Measurements from ENCODE around the gene FRMD4A. TPM values are rescaled to one million over a fixed set of nuclear protein-coding genes. Genes with fewer than 3 reads are reported as not detected.
"Not testable (repeated sequence)": the region's sequence is repeated elsewhere in the genome, so short reads cannot be mapped to it uniquely, and the experiment has no call there.

FRMD4A gene
- total RNA-seq, 4 donors from 2014 or later, result 13.7 to 27.2 (median 19.6) TPM

DNA sequence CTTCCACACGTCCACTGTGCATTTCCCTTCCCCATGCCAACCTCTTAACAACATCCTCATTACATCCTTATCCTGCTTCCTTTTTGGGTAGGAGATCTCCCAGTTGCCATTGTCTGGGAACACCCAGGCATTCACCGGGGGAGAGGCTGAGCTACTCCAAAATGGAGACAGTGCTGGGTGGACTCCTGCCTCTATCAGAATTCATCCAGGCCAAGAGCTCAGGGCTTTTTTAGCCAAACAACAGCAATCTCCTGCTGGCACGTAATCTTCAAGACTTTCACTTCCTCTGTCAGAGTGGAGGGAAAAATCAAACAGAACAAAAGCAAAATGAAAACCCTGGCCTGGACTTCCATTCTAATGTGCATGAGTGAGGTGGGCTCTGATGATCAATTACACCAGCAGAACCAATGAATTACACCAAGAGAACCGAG, 499.0 kb downstream of the FRMD4A start:
- peak; percentile 30 for ATAC-seq
- H3K4me3 ChIP-seq, result no peak overlapping the region
- no peak for TF ChIP-seq POLR2A (IDR thresholded peaks at IDR 0.05)
- no peak for TF ChIP-seq POLR2AphosphoS5 (IDR thresholded peaks at IDR 0.05)
- no peak for TF ChIP-seq EP300 (IDR thresholded peaks at IDR 0.05)
- TF ChIP-seq, protein P1, sequence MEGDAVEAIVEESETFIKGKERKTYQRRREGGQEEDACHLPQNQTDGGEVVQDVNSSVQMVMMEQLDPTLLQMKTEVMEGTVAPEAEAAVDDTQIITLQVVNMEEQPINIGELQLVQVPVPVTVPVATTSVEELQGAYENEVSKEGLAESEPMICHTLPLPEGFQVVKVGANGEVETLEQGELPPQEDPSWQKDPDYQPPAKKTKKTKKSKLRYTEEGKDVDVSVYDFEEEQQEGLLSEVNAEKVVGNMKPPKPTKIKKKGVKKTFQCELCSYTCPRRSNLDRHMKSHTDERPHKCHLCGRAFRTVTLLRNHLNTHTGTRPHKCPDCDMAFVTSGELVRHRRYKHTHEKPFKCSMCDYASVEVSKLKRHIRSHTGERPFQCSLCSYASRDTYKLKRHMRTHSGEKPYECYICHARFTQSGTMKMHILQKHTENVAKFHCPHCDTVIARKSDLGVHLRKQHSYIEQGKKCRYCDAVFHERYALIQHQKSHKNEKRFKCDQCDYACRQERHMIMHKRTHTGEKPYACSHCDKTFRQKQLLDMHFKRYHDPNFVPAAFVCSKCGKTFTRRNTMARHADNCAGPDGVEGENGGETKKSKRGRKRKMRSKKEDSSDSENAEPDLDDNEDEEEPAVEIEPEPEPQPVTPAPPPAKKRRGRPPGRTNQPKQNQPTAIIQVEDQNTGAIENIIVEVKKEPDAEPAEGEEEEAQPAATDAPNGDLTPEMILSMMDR (IDR thresholded peaks at IDR 0.05), result no peak
- H3K27ac ChIP-seq, result peak overlapping the region in 3 of 4 donors; percentile 27 to 58 (median 36)
- H3K36me3 ChIP-seq, result no peaks in the 10 kb centered on the region
- 21 to 50% methylated on average over 1 to 3 of the region's 4 CpGs for WGBS, 2 donors (ENCODE audit: low coverage in 1 of 2)
- peaks cover 0 to 70% (median 20%) of the 10 kb centered on the region in 3 donors for H3K4me1 ChIP-seq
- no peaks in the 10 kb centered on the region for H3K9me3 ChIP-seq
- H3K27me3 ChIP-seq, result no peaks in the 10 kb centered on the region

DNA sequence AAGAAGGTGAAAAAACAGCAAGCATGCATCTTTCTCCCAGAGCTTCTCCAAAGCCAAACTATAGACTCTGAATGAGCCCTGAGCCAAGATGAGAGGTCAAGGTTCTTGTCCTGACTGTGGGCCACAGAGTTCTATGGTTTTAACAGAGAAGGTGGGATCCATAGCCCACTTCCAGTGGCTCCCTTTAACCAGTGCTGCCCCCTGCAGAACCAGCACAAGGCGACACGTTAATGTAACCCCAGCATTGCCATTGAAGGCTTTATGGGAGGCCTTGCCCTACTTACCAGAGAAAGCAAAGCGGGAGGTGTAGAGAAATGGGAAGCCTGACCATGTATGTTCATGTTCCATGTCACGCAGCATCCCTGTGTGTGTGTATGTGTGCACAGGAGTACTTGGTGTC, 500.3 kb downstream of the FRMD4A start:
- no peaks in the 10 kb centered on the region for H3K9me3 ChIP-seq
- H3K4me1 ChIP-seq, result peaks cover 0 to 57% (median 20%) of the 10 kb centered on the region in 3 donors
- 97 to 100% methylated on average over 3 to 4 of the region's 4 CpGs for WGBS, 2 donors (ENCODE audit: low coverage in 1 of 2)
- H3K4me3 ChIP-seq, result no peak overlapping the region
- TF ChIP-seq EP300 (IDR thresholded peaks at IDR 0.05), result no peak
- no peak for TF ChIP-seq POLR2AphosphoS5 (IDR thresholded peaks at IDR 0.05)
- TF ChIP-seq POLR2A (IDR thresholded peaks at IDR 0.05), result no peak
- TF ChIP-seq, protein P1 (IDR thresholded peaks at IDR 0.05), result no peak
- no peaks in the 10 kb centered on the region for H3K36me3 ChIP-seq
- no peak for ATAC-seq
- no peak overlapping the region for H3K27ac ChIP-seq
- no peaks in the 10 kb centered on the region for H3K27me3 ChIP-seq

DNA sequence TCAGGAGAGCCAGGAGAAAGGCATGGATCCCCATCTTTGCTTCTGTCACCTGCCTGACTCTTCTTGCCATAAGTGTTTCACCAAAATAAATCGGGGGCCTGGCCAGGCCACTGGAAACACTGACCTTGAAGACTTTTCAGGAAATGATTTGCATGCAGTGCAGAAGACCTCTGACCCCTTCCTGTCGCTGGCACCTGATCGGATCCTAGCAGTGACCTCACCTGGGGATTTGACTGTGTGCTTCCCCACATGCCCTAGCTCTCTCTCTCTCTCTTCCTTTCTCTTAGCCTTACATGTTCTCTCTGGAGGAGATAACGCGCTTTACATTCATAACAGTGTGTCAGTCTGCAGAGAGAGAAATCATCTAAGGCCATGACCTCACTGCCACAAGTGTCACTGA, 500.9 kb downstream of the FRMD4A start:
- TF ChIP-seq, protein P1 (IDR thresholded peaks at IDR 0.05), result no peak
- no peak for TF ChIP-seq POLR2AphosphoS5 (IDR thresholded peaks at IDR 0.05)
- Histone ChIP-seq H3K36me3 (no peaks in the 10 kb centered on the region), H3K27me3 (no peaks in the 10 kb centered on the region), H3K4me1 (peaks cover 0 to 51% (median 18%) of the 10 kb centered on the region in 3 donors), H3K9me3 (no peaks in the 10 kb centered on the region), H3K27ac (no peak overlapping the region), H3K4me3 (no peak overlapping the region)
- ATAC-seq, result no peak
- 84 to 100% methylated on average over 3 to 5 of the region's 5 CpGs for WGBS, 2 donors (ENCODE audit: low coverage in 1 of 2)

DNA sequence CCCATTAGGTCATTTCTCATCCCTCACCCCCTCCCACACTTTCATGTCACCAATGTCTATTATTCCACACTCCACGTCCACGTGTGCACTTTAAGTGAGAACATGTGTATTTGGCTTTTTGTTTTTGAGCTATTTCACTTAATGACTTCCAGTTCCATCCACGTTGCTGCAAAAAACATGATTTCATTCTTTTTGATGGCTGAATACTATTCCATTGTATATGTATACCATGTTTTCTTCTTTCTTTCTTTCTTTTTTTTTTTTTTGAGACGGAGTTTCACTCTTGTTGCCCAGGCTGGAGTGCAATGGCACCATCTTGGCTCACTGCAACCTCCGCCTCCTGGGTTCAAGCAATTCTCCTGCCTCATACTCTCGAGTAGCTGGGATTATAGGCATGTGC, 502.4 kb downstream of the FRMD4A start:
- not testable (repeated sequence) for H3K36me3 ChIP-seq, ATAC-seq, H3K27me3 ChIP-seq, H3K27ac ChIP-seq, H3K4me3 ChIP-seq, H3K9me3 ChIP-seq
- H3K4me1 ChIP-seq, result peaks cover 0 to 39% (median 15%) of the 10 kb centered on the region in 3 donors
- 74 to 75% methylated on average over 4 to 5 of the region's 6 CpGs for WGBS, 2 donors (ENCODE audit: low coverage in 1 of 2)

DNA sequence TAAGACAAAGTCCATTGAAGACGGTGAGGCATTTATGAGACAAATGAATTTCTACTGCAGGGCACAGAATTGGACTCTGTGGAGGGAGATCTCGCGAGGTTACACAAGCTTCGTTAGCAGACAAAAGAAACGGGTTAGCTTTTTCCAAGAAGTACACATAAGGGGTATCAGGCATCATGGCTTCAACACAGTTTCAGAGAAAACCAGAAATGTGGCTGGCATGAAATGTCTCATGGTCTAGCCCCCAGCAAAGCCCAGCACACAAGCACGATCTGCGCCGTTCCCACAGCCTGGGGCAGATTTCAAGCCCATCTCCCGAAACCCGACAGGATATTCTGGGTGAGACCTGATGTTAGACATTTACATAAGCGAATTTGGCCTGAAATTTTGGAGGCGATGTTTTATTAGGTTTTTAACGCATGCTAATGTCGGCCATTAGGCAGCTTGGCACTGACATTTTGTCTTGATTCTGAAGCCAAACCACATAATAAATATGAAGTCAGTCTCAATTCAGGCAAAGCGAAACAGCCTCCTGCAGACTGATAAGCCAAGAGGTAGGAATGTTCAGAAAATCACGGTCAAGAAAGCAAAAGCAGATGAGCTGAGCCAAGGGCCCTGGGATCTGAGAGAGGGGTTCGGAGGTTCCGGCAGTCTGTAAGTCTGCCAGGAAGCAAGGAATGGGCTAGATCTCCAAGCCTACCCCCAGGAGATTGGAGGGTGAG, 503.5 kb downstream of the FRMD4A start:
- no peaks in the 10 kb centered on the region for H3K36me3 ChIP-seq
- peak overlapping the region in 1 of 4 donors; percentile 0 for H3K27ac ChIP-seq
- no peaks in the 10 kb centered on the region for H3K27me3 ChIP-seq
- WGBS, 2 donors (ENCODE audit: low coverage in 1 of 2), result 68 to 90% methylated on average over 15 to 16 of the region's 18 CpGs
- no peak overlapping the region for H3K4me3 ChIP-seq
- no peaks in the 10 kb centered on the region for H3K9me3 ChIP-seq
- TF ChIP-seq, protein P1 (IDR thresholded peaks at IDR 0.05), result no peak
- TF ChIP-seq POLR2AphosphoS5 (IDR thresholded peaks at IDR 0.05), result no peak
- TF ChIP-seq EP300 (IDR thresholded peaks at IDR 0.05), result no peak
- TF ChIP-seq POLR2A (IDR thresholded peaks at IDR 0.05), result no peak
- no peak for ATAC-seq
- H3K4me1 ChIP-seq, result peaks cover 0 to 42% (median 13%) of the 10 kb centered on the region in 3 donors
